Sciatic nerve (tissue), 2 donors: ENCODE measurements around the gene BLM. TPM values are rescaled to one million over a fixed set of nuclear protein-coding genes. Genes with fewer than 3 reads are reported as not detected.
"Not testable (repeated sequence)": the region's sequence is repeated elsewhere in the genome, so short reads cannot be mapped to it uniquely, and the experiment has no call there.

Source experiments
- ATAC-seq: fragments of 200-7000 bp; cut with Tn5 transposase; one replicate; pipeline ENCODE4 v1.9.1; 2020; ENCODE audit warnings: mild to moderate bottlenecking, moderate library complexity
- DNase-seq: peaks from one replicate; pipeline ENCODE4 v3.0.0-alpha.2; 2020; ENCODE audit warnings: low spot score
- intact Hi-C: fragments of 100-400 bp; cut with DNase I; formaldehyde crosslinking; loops from one replicate; pipeline ENCODE4 v1.14.2; 2022
- total RNA-seq: library from RNA; stranded (reverse); fragmentation: NEBNext Ultra II Directional; extraction: Animal tissue kit (Norgen Biotek cat#: 25700); gene quantifications from one replicate; pipeline ENCODE4 v1.2.1, GENCODE V29; 2021
- donor health status: DM: no; HTN: no; CAD: no.
- donor health status: DM: no; HTN: no; CAD: no.

BLM gene
- total RNA-seq, 1 donor from 2014 or later = 0.85 TPM

GRCh38 chr15:90716317-90716975 is 700 bp upstream of the BLM start:
- intact Hi-C loops = no loop called here
- ATAC-seq = no peak
- no peak for DNase-seq

GRCh38 chr15:90718232-90718631 is 1.1 kb downstream of the BLM start:
- intact Hi-C loops = no loop called here
- ATAC-seq (no peak), DNase-seq (no peak)

GRCh38 chr15:90720131-90720530 is 3.0 kb downstream of the BLM start:
- intact Hi-C loops = no loop called here
- DNase-seq (no peak), ATAC-seq (no peak)

- no peak for ATAC-seq
- intact Hi-C loops = no loop called here
- no peak for DNase-seq
Measured at GRCh38 chr15:90729261-90729660, 12.1 kb downstream of the BLM start.

GRCh38 chr15:90730290-90730689 is 13.1 kb downstream of the BLM start:
- ATAC-seq (no peak), DNase-seq (no peak)
- intact Hi-C loops = no loop called here

GRCh38 chr15:90735923-90736322 is 18.8 kb downstream of the BLM start:
- no peak for DNase-seq

GRCh38 chr15:90740545-90740944 is 23.4 kb downstream of the BLM start:
- intact Hi-C loops, ATAC-seq, DNase-seq: not testable (repeated sequence)

More at GRCh38 chr15:90735923-90736322, 18.8 kb downstream of the BLM start:
- ATAC-seq = no peak
- intact Hi-C loops = no loop called here

- no peak for ATAC-seq
- no peak for DNase-seq
- intact Hi-C loops = no loop called here
Measured at GRCh38 chr15:90742087-90742486, 24.9 kb downstream of the BLM start.

- DNase-seq = no peak
- ATAC-seq = no peak
Measured at GRCh38 chr15:90743407-90743806, 26.3 kb downstream of the BLM start.

GRCh38 chr15:90744759-90745402 is 27.7 kb downstream of the BLM start:
- no peak for DNase-seq
- intact Hi-C loops = no loop called here
- no peak for ATAC-seq

More at GRCh38 chr15:90743407-90743806, 26.3 kb downstream of the BLM start:
- intact Hi-C loops = no loop called here

- intact Hi-C loops = no loop called here
Measured at GRCh38 chr15:90749754-90750153, 32.6 kb downstream of the BLM start.

GRCh38 chr15:90750186-90750585 is 33.0 kb downstream of the BLM start:
- ATAC-seq = no peak
- intact Hi-C loops = no loop called here
- DNase-seq = no peak

More at GRCh38 chr15:90749754-90750153, 32.6 kb downstream of the BLM start:
- DNase-seq (no peak), ATAC-seq (no peak)

- intact Hi-C loops = no loop called here
- no peak for ATAC-seq
- no peak for DNase-seq
Measured at GRCh38 chr15:90751300-90751825, 34.2 kb downstream of the BLM start.

- DNase-seq = no peak
- intact Hi-C loops = no loop called here
- ATAC-seq = no peak
Measured at GRCh38 chr15:90756916-90757315, 39.8 kb downstream of the BLM start.

- ATAC-seq (no peak), DNase-seq (no peak)
- intact Hi-C loops = no loop called here
Measured at GRCh38 chr15:90757461-90757860, 40.3 kb downstream of the BLM start.

- no peak for DNase-seq
- intact Hi-C loops = no loop called here
- no peak for ATAC-seq
Measured at GRCh38 chr15:90760661-90761232, 43.6 kb downstream of the BLM start.

- peak; percentile 40 for ATAC-seq
- no peak for DNase-seq
- intact Hi-C loops = no loop called here
Measured at GRCh38 chr15:90761629-90762028, 44.5 kb downstream of the BLM start.

- ATAC-seq = peak; percentile 99
- DNase-seq = peak; percentile 71
- intact Hi-C loops = no loop called here
Measured at GRCh38 chr15:90762109-90762508, 45.0 kb downstream of the BLM start.

GRCh38 chr15:90763366-90764099 is 46.4 kb downstream of the BLM start:
- intact Hi-C loops = no loop called here
- DNase-seq (no peak), ATAC-seq (no peak)

- no peak for ATAC-seq
- intact Hi-C loops = no loop called here
- DNase-seq = no peak
Measured at GRCh38 chr15:90765531-90765930, 48.4 kb downstream of the BLM start.
